ENCODE data around the gene NEDD9.

The NEDD9 gene

DNA sequence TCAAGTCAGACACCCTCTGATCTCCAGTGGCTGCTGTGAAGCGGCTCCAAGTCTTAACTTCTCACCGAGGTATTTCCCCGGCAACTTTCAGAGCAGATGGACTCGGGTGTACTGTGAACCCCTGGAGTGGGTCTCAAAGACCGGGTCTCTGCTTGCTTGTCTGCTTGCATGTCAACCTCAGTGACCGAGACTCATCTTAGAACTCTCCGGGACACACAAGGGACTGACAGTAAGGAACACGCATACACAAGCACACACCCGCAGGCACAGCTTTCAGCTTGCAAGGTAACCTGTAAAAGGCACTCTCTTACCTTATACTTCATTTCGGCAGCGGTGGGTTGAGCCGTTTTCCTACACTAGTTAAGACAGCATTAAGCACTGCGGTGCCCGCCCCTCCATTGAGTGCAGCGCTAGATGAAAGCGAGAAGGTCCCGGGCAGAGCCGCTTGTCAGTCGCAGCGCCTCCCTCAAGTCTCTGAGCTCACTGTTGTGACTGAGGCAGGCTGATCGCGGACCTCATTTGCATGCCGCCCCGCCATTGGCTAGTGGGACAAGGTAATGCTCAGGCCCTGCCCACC is at the start of gene NEDD9:
Gene NEDD9, minus strand, starts transcription at position 476 of the 577 bp plus-strand sequence. Its CDS starts 153 bp downstream, at position 323.
- H3K36me3 ChIP-seq, result peaks cover 0 to 7% (median 0%) of the 10 kb centered on the region in 11 experiments; a peak in 2 of 22 replicates
- peak within 1 kb of the TSS; percentile 56 to 70 (median 62) for H3K4me3 ChIP-seq
- no peaks in the 10 kb centered on the region for H3K9me3 ChIP-seq (replicated peaks in 1 of 11)
- H3K27ac ChIP-seq, result peak within 1 kb of the TSS; percentile 53 to 87 (median 76); a peak in 21 of 22 replicates
- peak within 1 kb of the TSS; percentile 74 to 86 (median 78) for H3K9ac ChIP-seq
- H3K4me1 ChIP-seq, result peaks cover 14 to 50% (median 16%) of the 10 kb centered on the region in 10 experiments
- no peak for TF ChIP-seq Cebpa-rat (IDR thresholded peaks at IDR 0.05)
- H3K4me2 ChIP-seq, result peak within 1 kb of the TSS; percentile 78 to 94 (median 86)
- peaks cover 0 to 8% (median 0%) of the 10 kb centered on the region in 11 experiments; a peak in 1 of 22 replicates for H3K27me3 ChIP-seq
- H4K20me1 ChIP-seq, result peaks cover 0 to 50% (median 0%) of the 10 kb centered on the region in 11 experiments; a peak in 5 of 22 replicates

DNA sequence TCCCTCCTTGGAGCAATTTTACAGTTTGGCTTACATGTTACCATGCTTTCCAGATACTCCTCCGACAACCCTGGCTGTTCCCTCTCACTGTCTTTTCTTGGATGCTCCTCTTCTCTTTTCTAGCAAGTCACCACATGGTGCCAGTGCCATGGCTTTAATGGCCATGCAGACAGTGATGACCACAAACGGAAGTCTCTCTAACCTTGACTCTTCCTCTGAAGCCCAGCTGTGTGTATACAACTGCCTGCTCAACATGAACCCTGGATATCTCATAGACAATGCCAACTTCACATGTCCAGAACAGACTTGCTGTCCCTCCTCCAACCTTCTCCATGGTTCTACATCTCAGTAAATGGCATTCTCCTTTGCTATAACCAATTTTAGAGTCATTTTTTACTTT is 49.8 kb upstream of the NEDD9 start:
- H3K27me3 ChIP-seq, result no peaks in the 10 kb centered on the region
- H3K27ac ChIP-seq, result no peak overlapping the region
- peaks cover 0 to 18% (median 9%) of the 10 kb centered on the region in 11 experiments; a peak in 16 of 22 replicates for H3K9me3 ChIP-seq (replicated peaks in 1 of 11)
- no peak overlapping the region for H3K4me3 ChIP-seq
- H3K4me2 ChIP-seq, result no peak overlapping the region
- peaks cover 0 to 14% (median 0%) of the 10 kb centered on the region in 11 experiments; a peak in 1 of 22 replicates for H4K20me1 ChIP-seq
- H3K9ac ChIP-seq, result no peak overlapping the region
- peaks cover 0 to 14% (median 0%) of the 10 kb centered on the region in 10 experiments; a peak in 4 of 20 replicates for H3K4me1 ChIP-seq
- peaks cover 0 to 63% (median 0%) of the 10 kb centered on the region in 11 experiments; a peak in 5 of 22 replicates for H3K36me3 ChIP-seq
- no peak for TF ChIP-seq Cebpa-rat (IDR thresholded peaks at IDR 0.05)

- Histone ChIP-seq H3K36me3 (peaks cover 0 to 51% (median 0%) of the 10 kb centered on the region in 11 experiments; a peak in 5 of 22 replicates), H3K9ac (no peak overlapping the region), H3K27me3 (no peaks in the 10 kb centered on the region), H3K4me2 (no peak overlapping the region), H3K9me3 (replicated peaks in 1 of 11) (no peaks in the 10 kb centered on the region; a peak in 1 of 22 replicates), H3K27ac (no peak overlapping the region), H4K20me1 (peaks cover 0 to 14% (median 0%) of the 10 kb centered on the region in 11 experiments; a peak in 1 of 22 replicates), H3K4me3 (no peak overlapping the region), H3K4me1 (peaks cover 4 to 30% (median 9%) of the 10 kb centered on the region in 10 experiments; a peak in 17 of 20 replicates)
- no peak for TF ChIP-seq Cebpa-rat (IDR thresholded peaks at IDR 0.05)
Measured at GRCh38 chr6:11280394-11280793, 47.9 kb upstream of the NEDD9 start.

DNA sequence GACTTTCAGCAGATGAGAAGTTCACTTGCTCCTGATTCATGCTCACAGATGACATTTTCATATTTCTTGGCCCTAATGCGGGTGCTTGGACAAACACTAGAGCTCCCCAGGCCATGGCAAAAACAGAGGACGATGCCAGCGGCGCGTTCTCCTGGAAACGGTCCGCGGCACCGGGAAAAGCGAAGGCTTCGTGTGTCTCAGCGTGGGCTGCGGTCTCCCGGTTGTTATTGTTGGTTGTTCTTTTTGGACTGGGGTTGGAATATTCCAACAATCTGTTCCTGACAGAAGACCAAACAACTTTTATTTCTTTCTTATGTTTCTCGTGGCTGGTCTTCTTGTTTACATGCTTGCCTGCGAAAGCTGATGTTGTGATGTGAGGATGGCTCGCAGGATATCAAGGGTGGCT is 46.8 kb upstream of the NEDD9 start:
- no peak overlapping the region for H3K4me3 ChIP-seq
- H3K4me2 ChIP-seq, result no peak overlapping the region
- H3K9ac ChIP-seq, result no peak overlapping the region
- peaks cover 0 to 48% (median 0%) of the 10 kb centered on the region in 11 experiments; a peak in 5 of 22 replicates for H3K36me3 ChIP-seq
- H3K27me3 ChIP-seq, result no peaks in the 10 kb centered on the region
- TF ChIP-seq Cebpa-rat (IDR thresholded peaks at IDR 0.05), result no peak
- peaks cover 5 to 39% (median 11%) of the 10 kb centered on the region in 10 experiments; a peak in 17 of 20 replicates for H3K4me1 ChIP-seq
- H3K27ac ChIP-seq, result no peak overlapping the region
- no peaks in the 10 kb centered on the region for H3K9me3 ChIP-seq (replicated peaks in 1 of 11)
- H4K20me1 ChIP-seq, result peaks cover 0 to 14% (median 0%) of the 10 kb centered on the region in 11 experiments; a peak in 1 of 22 replicates

- no peak overlapping the region for H3K4me3 ChIP-seq
- H3K4me1 ChIP-seq, result peaks cover 5 to 39% (median 11%) of the 10 kb centered on the region in 10 experiments; a peak in 17 of 20 replicates
- peaks cover 0 to 14% (median 0%) of the 10 kb centered on the region in 11 experiments; a peak in 2 of 22 replicates for H4K20me1 ChIP-seq
- H3K27me3 ChIP-seq, result no peaks in the 10 kb centered on the region
- H3K36me3 ChIP-seq, result peaks cover 0 to 49% (median 0%) of the 10 kb centered on the region in 11 experiments; a peak in 5 of 22 replicates
- TF ChIP-seq Cebpa-rat (IDR thresholded peaks at IDR 0.05), result no peak
- no peak overlapping the region for H3K9ac ChIP-seq
- H3K4me2 ChIP-seq, result peak overlapping the region in 1 of 11 experiments; percentile 42; a peak in 2 of 22 replicates
- no peak overlapping the region for H3K27ac ChIP-seq
- H3K9me3 ChIP-seq (replicated peaks in 1 of 11), result no peaks in the 10 kb centered on the region
Measured at GRCh38 chr6:11278207-11278559, 45.7 kb upstream of the NEDD9 start.

- no peak for TF ChIP-seq Cebpa-rat (IDR thresholded peaks at IDR 0.05)
- H3K4me1 ChIP-seq, result peaks cover 5 to 44% (median 11%) of the 10 kb centered on the region in 10 experiments; a peak in 17 of 20 replicates
- no peak overlapping the region for H3K27ac ChIP-seq
- no peak overlapping the region for H3K9ac ChIP-seq
- H3K4me3 ChIP-seq, result no peak overlapping the region
- H3K36me3 ChIP-seq, result peaks cover 0 to 52% (median 0%) of the 10 kb centered on the region in 11 experiments; a peak in 5 of 22 replicates
- H3K4me2 ChIP-seq, result peak overlapping the region in 2 of 11 experiments; percentile 42 to 66; a peak in 2 of 22 replicates
- H3K27me3 ChIP-seq, result no peaks in the 10 kb centered on the region
- no peaks in the 10 kb centered on the region for H3K9me3 ChIP-seq (replicated peaks in 1 of 11)
- peaks cover 0 to 14% (median 0%) of the 10 kb centered on the region in 11 experiments; a peak in 2 of 22 replicates for H4K20me1 ChIP-seq
Measured at GRCh38 chr6:11277275-11278206, 45.1 kb upstream of the NEDD9 start.

DNA sequence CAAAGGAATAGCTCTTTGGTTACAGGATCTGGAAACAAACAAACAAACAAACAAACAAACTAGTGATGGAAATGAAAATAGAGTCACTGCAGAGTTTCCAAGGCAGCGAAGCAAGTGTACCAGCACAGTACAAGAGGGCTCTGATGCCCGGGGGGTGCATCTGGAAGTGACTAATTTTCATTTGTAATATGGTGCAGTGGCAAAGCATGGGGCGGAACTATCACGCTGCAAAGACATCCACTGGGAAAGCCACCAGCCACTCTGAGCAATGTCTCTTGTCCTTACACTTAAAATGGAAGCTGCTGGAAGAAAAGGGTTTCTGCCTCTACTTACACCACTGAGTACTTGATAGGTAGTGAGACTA is 44.4 kb upstream of the NEDD9 start:
- H4K20me1 ChIP-seq, result peaks cover 0 to 10% (median 0%) of the 10 kb centered on the region in 11 experiments; a peak in 2 of 22 replicates
- no peak overlapping the region for H3K9ac ChIP-seq
- no peak overlapping the region for H3K4me3 ChIP-seq
- no peaks in the 10 kb centered on the region for H3K27me3 ChIP-seq
- H3K4me1 ChIP-seq, result peaks cover 5 to 49% (median 11%) of the 10 kb centered on the region in 10 experiments; a peak in 17 of 20 replicates
- H3K9me3 ChIP-seq (replicated peaks in 1 of 11), result no peaks in the 10 kb centered on the region
- peaks cover 0 to 52% (median 0%) of the 10 kb centered on the region in 11 experiments; a peak in 5 of 22 replicates for H3K36me3 ChIP-seq
- H3K27ac ChIP-seq, result no peak overlapping the region
- peak overlapping the region in 2 of 11 experiments; percentile 58 to 66; a peak in 1 of 22 replicates for H3K4me2 ChIP-seq
- TF ChIP-seq Cebpa-rat (IDR thresholded peaks at IDR 0.05), result no peak

DNA sequence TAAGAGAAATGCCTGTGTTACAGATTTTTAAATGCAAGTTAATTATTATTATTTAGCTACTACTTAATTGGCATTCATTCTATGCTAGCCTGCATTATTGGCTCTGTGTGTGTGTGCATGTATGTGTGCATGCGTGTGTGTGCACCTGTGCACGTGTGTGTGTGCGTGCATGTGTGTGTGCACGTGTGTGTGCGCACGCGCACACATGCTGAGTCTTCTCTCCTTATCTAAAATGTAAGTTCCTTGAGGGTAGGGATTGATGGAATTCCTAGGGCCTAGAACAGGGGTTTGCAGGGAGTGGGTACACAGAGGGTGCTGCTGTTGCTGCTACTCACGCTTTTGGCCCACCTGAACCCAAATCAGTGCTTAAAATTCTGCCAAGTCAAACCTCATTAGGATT is 43.8 kb upstream of the NEDD9 start:
- Histone ChIP-seq H3K9ac (no peak overlapping the region), H3K36me3 (peaks cover 0 to 52% (median 0%) of the 10 kb centered on the region in 11 experiments; a peak in 5 of 22 replicates), H3K4me3 (no peak overlapping the region), H4K20me1 (peaks cover 0 to 10% (median 0%) of the 10 kb centered on the region in 11 experiments; a peak in 2 of 22 replicates), H3K27ac (no peak overlapping the region), H3K27me3 (no peaks in the 10 kb centered on the region), H3K4me2 (peak overlapping the region in 7 of 11 experiments; percentile 5 to 66 (median 33); a peak in 10 of 22 replicates), H3K4me1 (peaks cover 5 to 55% (median 11%) of the 10 kb centered on the region in 10 experiments; a peak in 17 of 20 replicates), H3K9me3 (replicated peaks in 1 of 11) (no peaks in the 10 kb centered on the region)
- no peak for TF ChIP-seq Cebpa-rat (IDR thresholded peaks at IDR 0.05)
